ENCODE measurements around the gene LEKR1.

Gene LEKR1

DNA sequence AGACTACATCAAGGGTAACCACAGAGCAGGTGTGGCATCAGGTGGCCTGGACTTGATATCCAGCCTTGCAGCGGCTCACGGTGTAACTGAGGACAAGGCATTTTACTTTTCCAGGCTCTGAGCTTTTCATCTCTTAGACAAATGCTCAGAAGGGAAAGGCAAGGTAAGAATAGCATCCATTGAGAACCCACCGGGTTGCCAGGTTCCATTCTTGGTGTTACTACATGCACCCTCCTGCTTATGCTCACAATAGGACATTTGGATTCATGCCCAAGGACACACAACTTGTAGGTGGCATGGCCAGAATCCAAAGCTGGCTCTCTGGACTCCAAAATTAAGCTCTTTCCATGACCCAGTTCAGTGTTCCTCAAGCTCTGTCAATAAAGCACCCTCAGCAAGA is 248.3 kb downstream of the LEKR1 start:
- no peak for DNase-seq (ENCODE audit: low spot score)
- Histone ChIP-seq H3K4me3 (ENCODE audit: severe bottlenecking) (no peak overlapping the region), H3K27ac (ENCODE audit: poor library complexity, severe bottlenecking) (no peak overlapping the region), H3K4me1 (ENCODE audit: insufficient read depth, poor library complexity, severe bottlenecking) (no peaks in the 10 kb centered on the region), H3K9me3 (ENCODE audit: severe bottlenecking) (no peaks in the 10 kb centered on the region), H3K36me3 (ENCODE audit: low read depth) (no peaks in the 10 kb centered on the region), H3K27me3 (ENCODE audit: insufficient read depth, poor library complexity, severe bottlenecking) (no peaks in the 10 kb centered on the region)
- ATAC-seq (ENCODE audit: low read depth): no peak
- TF ChIP-seq, protein P1, sequence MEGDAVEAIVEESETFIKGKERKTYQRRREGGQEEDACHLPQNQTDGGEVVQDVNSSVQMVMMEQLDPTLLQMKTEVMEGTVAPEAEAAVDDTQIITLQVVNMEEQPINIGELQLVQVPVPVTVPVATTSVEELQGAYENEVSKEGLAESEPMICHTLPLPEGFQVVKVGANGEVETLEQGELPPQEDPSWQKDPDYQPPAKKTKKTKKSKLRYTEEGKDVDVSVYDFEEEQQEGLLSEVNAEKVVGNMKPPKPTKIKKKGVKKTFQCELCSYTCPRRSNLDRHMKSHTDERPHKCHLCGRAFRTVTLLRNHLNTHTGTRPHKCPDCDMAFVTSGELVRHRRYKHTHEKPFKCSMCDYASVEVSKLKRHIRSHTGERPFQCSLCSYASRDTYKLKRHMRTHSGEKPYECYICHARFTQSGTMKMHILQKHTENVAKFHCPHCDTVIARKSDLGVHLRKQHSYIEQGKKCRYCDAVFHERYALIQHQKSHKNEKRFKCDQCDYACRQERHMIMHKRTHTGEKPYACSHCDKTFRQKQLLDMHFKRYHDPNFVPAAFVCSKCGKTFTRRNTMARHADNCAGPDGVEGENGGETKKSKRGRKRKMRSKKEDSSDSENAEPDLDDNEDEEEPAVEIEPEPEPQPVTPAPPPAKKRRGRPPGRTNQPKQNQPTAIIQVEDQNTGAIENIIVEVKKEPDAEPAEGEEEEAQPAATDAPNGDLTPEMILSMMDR (IDR thresholded peaks at IDR 0.05; ENCODE audit: poor library complexity, severe bottlenecking): no peak

DNA sequence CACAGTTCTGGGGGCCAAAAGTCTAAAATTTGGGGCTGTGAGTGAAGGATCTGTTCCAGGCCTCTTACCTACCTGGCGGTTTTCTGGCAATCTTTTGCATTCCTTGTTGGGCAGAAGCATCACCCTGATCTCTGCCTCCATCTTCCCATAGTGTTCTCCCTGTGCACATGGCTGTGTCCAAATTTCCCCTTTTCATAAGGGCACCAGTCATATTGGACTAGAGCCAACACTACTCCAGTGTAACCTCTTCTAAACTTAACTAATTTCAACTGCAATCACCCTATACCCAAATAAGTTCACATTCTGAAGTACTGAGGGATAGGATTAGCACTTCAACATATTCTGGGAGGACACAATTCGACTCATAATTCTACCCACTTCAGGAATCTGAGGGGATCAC is 248.8 kb downstream of the LEKR1 start:
- ATAC-seq (ENCODE audit: low read depth) (no peak), DNase-seq (ENCODE audit: low spot score) (no peak)
- no peak overlapping the region for H3K27ac ChIP-seq (ENCODE audit: poor library complexity, severe bottlenecking)
- H3K4me3 ChIP-seq (ENCODE audit: severe bottlenecking): no peak overlapping the region
- TF ChIP-seq, protein P1 (IDR thresholded peaks at IDR 0.05; ENCODE audit: poor library complexity, severe bottlenecking): no peak
- no peaks in the 10 kb centered on the region for H3K4me1 ChIP-seq (ENCODE audit: insufficient read depth, poor library complexity, severe bottlenecking)
- H3K27me3 ChIP-seq (ENCODE audit: insufficient read depth, poor library complexity, severe bottlenecking): no peaks in the 10 kb centered on the region
- no peaks in the 10 kb centered on the region for H3K36me3 ChIP-seq (ENCODE audit: low read depth)
- no peaks in the 10 kb centered on the region for H3K9me3 ChIP-seq (ENCODE audit: severe bottlenecking)

DNA sequence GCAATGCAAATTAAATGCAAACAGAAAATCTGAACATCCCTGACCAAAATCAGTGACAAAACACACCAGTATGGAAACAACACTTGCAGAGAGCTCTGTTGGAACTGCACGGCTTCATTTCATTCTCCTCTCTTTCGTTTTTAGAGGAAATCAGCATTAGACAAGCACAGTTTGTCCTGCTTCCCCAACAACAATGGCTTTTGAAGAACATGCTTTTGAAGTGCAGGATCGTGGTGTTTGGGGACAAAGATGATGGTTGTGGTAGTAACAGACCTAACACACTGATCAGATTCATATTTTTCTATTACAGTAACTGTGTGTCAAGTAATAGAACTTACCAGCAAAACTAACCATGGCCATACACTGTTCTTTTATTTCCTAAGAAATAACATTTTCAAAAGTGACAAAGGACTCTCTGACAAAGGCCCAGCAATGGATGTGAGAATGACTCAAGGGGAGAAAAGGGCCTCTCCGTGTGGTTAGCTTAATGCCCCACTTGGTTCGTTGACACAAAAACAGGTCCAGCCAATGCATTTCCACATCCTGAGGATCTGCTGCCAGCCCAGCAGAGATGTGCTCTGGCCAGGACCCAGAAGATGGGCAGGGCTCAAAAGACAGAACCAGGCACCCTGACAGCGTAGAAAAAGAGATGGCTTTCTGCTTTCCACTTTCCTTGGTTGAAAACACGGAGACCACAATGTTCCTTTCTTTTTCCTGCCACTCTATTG is 249.7 kb downstream of the LEKR1 start:
- Histone ChIP-seq H3K9me3 (ENCODE audit: severe bottlenecking) (no peaks in the 10 kb centered on the region), H3K36me3 (ENCODE audit: low read depth) (no peaks in the 10 kb centered on the region), H3K4me3 (ENCODE audit: severe bottlenecking) (no peak overlapping the region), H3K4me1 (ENCODE audit: insufficient read depth, poor library complexity, severe bottlenecking) (no peaks in the 10 kb centered on the region), H3K27me3 (ENCODE audit: insufficient read depth, poor library complexity, severe bottlenecking) (no peaks in the 10 kb centered on the region), H3K27ac (ENCODE audit: poor library complexity, severe bottlenecking) (no peak overlapping the region)
- no peak for ATAC-seq (ENCODE audit: low read depth)
- TF ChIP-seq, protein P1 (IDR thresholded peaks at IDR 0.05; ENCODE audit: poor library complexity, severe bottlenecking): no peak
- no peak for DNase-seq (ENCODE audit: low spot score)

DNA sequence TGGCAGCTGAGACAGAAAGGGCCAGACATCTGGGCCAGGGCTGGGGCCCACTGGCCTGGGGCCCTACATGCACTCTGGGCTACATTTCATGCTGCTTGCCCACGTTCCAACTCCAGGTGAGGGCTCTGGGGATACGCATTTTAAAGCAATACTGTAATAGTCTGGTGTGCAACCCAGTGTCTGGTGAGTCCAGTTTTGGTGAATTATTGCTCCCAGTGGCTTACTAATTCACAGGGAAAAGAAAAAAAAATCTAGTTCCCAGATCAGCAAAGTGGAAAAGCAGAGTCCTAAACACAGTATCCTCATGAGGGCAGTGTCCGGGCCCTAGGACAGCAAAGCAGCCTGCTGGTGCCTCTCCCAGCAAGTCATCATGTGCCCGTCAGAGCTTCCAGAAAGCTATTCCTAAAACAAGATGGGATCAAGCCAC is 251.4 kb downstream of the LEKR1 start:
- Histone ChIP-seq H3K36me3 (ENCODE audit: low read depth) (no peaks in the 10 kb centered on the region), H3K27ac (ENCODE audit: poor library complexity, severe bottlenecking) (no peak overlapping the region), H3K4me3 (ENCODE audit: severe bottlenecking) (no peak overlapping the region), H3K9me3 (ENCODE audit: severe bottlenecking) (no peaks in the 10 kb centered on the region), H3K27me3 (ENCODE audit: insufficient read depth, poor library complexity, severe bottlenecking) (no peaks in the 10 kb centered on the region), H3K4me1 (ENCODE audit: insufficient read depth, poor library complexity, severe bottlenecking) (peaks cover 17% of the 10 kb centered on the region)
- ATAC-seq (ENCODE audit: low read depth): no peak
- DNase-seq (ENCODE audit: low spot score): no peak
- TF ChIP-seq, protein P1 (IDR thresholded peaks at IDR 0.05; ENCODE audit: poor library complexity, severe bottlenecking): no peak

DNA sequence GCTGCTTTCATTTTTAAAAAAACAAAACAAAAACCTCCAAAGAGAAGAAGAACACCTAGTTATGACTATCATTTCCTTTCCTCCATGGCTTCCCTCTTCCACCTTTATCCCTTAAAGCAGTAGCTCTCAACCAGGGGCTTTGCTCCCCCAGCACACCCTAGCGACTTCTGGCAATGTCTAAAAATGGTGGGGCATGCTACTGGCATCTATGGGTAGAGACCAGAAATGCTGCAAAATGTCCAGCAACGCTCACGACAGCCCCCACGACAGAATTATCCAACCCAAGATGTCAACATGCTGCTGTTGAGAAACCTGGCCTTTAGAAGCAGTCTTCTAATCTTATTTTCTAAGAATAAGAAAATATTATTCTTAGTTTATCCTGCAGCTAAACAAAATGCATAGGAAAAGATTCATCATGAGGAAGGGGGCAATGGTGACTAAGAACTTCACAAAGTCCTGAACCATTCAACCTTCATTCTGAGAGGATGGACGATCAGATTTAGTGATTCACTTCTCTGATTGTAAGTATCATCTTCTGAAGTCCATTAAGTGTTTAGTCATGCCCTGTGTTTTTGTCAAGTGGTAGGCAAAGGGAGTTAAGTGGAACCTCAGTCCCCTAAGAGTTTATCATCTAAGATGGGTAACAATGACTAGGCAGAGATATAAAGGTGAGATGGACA is 252.1 kb downstream of the LEKR1 start:
- H3K36me3 ChIP-seq (ENCODE audit: low read depth): no peaks in the 10 kb centered on the region
- DNase-seq (ENCODE audit: low spot score) (no peak), ATAC-seq (ENCODE audit: low read depth) (no peak)
- H3K4me1 ChIP-seq (ENCODE audit: insufficient read depth, poor library complexity, severe bottlenecking): peaks cover 24% of the 10 kb centered on the region
- H3K9me3 ChIP-seq (ENCODE audit: severe bottlenecking): no peaks in the 10 kb centered on the region
- no peak overlapping the region for H3K27ac ChIP-seq (ENCODE audit: poor library complexity, severe bottlenecking)
- no peak overlapping the region for H3K4me3 ChIP-seq (ENCODE audit: severe bottlenecking)
- TF ChIP-seq, protein P1 (IDR thresholded peaks at IDR 0.05; ENCODE audit: poor library complexity, severe bottlenecking): no peak
- H3K27me3 ChIP-seq (ENCODE audit: insufficient read depth, poor library complexity, severe bottlenecking): no peaks in the 10 kb centered on the region

Data from RWPE2 (cell line).